ENCODE data around the gene MSH3. TPM values are rescaled to one million over a fixed set of nuclear protein-coding genes. Genes with fewer than 3 reads are reported as not detected.
"Not testable (repeated sequence)": the region's sequence is repeated elsewhere in the genome, so short reads cannot be mapped to it uniquely, and the experiment has no call there.

Gene MSH3
- total RNA-seq, 2 experiments from 2014 or later, result 22.6 to 22.9 TPM

- Mint-ChIP-seq H3K36me3 (peaks cover 17% of the 10 kb centered on the region), H3K9me3 (no peaks in the 10 kb centered on the region), H3K27ac (no peak overlapping the region), H3K27me3 (no peaks in the 10 kb centered on the region), H3K4me1 (peaks cover 16% of the 10 kb centered on the region), H3K4me3 (no peak overlapping the region)
- no peak for DNase-seq
Observed at GRCh38 chr5:80707645-80708044, 53.2 kb downstream of the MSH3 start.

DNA sequence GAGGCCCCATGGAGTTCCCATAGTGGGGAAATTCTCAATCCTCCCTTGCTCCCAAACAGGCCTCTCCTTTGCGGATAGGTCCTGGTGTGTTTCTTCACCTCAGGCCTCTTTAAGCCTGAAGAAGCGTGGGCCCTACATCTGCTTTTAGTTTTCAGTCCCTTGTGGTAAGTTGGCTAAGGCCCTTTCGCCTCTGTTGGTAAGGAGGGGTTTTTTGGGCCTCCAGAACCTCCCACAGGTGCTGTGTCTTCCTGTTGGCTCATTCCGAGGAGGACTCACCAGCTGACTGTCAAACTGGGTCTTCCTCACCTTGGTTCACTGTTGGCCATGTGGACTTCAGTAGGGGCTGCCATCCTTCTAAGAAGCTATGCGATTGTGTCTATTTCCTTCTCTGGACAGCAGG is 56.8 kb downstream of the MSH3 start:
- H3K27ac Mint-ChIP-seq, result no peak overlapping the region
- peaks cover 8% of the 10 kb centered on the region for H3K4me1 Mint-ChIP-seq
- no peak for DNase-seq
- no peak overlapping the region for H3K4me3 Mint-ChIP-seq
- H3K36me3 Mint-ChIP-seq, result peaks cover 29% of the 10 kb centered on the region
- H3K27me3 Mint-ChIP-seq, result no peaks in the 10 kb centered on the region
- no peaks in the 10 kb centered on the region for H3K9me3 Mint-ChIP-seq

DNA sequence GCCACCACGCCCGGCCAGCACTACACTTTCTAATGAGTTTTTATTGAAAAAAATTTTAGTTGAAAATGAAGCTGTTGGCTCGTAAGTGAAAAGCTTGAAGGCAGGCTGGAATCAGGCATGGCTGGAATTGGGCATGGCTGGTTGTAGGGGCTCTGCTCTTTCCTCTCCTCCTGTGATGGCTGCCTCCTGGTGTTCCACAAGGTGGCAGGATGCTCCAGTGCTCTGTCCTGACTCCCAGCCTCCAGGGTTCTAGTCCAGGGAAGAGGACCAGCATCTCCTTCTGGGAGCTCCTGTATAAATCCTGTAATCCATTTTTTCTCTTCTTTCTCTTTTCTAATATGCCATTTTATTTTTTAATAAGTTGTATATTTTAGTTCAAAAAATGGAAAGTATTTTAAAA is 57.5 kb downstream of the MSH3 start:
- Mint-ChIP-seq H3K36me3 (peaks cover 29% of the 10 kb centered on the region), H3K27me3 (no peaks in the 10 kb centered on the region), H3K27ac (no peak overlapping the region), H3K9me3 (no peaks in the 10 kb centered on the region), H3K4me1 (peaks cover 8% of the 10 kb centered on the region), H3K4me3 (no peak overlapping the region)
- DNase-seq, result no peak

DNA sequence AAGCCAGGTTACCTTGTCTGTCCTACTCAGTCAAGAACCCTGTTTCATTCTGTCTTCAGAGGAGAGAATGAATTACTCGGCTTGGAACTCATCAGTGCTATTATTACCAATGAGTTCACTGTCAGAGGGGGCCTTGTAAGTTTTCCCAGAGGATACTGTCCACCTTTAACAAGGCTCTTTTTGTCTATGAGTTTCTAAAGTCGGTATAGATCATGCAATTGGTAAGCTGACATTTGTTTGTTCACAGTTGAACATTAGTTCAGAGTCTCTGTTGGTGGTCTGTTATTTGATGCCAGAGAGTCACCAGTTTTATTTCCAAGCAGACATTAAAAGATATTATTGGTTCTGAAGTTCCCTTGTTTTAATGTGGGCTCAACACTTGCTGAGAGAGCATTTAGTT is 58.5 kb downstream of the MSH3 start:
- H3K36me3 Mint-ChIP-seq, result peaks cover 33% of the 10 kb centered on the region
- no peaks in the 10 kb centered on the region for H3K9me3 Mint-ChIP-seq
- no peak for DNase-seq
- no peaks in the 10 kb centered on the region for H3K27me3 Mint-ChIP-seq
- H3K4me3 Mint-ChIP-seq, result no peak overlapping the region
- no peak overlapping the region for H3K27ac Mint-ChIP-seq
- H3K4me1 Mint-ChIP-seq, result peaks cover 8% of the 10 kb centered on the region

DNA sequence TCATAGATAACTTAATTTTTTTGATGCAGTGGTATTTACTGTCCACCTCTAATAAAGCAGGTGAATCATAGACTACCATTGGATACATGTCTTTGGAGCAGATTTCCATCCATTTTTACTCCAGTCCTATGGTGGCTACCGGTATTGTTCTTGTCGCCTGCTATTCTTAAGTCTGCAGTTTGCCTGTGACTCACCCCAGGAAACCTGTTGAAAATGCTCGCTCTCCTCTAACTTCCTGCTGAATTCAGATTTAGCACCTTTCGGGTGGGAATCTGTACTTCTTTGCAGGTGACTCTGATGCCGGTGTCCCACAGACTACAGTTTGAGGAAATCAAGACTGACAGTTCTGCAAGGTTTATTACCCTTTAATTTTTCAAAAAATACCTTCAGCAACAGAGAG is 59.2 kb downstream of the MSH3 start:
- Mint-ChIP-seq H3K27me3 (no peaks in the 10 kb centered on the region), H3K36me3 (peaks cover 37% of the 10 kb centered on the region), H3K27ac (no peak overlapping the region), H3K4me1 (peaks cover 8% of the 10 kb centered on the region), H3K9me3 (no peaks in the 10 kb centered on the region), H3K4me3 (no peak overlapping the region)
- DNase-seq, result no peak

DNA sequence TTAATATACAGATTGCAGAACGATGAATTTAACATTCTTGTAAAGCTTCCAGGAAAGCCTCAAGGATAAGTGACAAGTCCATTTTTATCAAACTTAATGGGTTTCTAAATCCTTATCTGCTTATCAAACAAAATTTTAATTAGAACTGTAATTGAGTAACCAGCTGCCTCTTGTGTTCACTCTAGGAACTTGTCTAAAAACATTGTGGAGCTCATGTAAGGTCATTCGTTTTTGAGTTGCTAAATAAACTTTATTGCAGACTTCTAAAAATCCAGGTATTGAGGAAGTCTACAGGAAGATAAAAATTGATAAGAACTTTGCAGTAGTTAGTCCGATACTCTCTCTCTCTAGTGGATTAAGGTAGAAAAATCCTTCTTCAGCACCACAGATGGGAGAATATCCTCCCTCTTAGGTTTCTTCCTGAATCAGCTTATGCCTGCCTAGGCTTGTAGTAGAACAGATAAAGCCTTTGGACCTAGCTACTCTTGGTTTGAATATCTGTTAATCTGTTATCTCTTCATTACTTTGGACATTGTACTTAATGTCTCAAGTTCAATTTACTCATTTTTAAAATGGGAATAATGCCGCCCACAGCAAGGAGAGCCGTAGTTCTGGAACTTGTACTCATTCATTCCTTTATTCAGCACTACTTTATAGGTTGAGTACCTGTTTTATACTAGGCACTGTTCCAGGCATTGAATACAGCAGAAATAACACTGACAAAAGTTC is 60.3 kb downstream of the MSH3 start:
- peaks cover 44% of the 10 kb centered on the region for H3K36me3 Mint-ChIP-seq
- DNase-seq, result no peak

DNA sequence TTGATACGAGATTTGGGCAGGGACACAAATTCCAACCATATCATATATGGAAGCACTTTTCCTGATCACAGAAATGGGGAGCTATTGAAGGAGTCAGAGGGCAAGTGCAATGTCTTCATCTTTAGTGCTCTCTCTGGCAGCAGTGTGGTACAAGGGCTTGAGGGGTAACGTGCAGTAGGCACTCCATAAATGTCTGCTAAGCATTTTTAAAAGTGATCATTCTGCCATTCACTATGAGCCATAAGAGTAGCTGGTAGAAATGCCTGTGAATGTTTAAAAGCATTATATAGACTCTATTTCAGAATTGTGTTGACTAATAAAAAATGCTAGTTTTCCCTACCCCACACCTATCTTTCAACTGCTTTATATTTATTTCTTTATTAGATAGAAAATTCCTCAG is 61.4 kb downstream of the MSH3 start:
- no peak for DNase-seq
- no peak overlapping the region for H3K4me3 Mint-ChIP-seq
- H3K27me3 Mint-ChIP-seq, result no peaks in the 10 kb centered on the region
- H3K4me1 Mint-ChIP-seq, result peaks cover 5% of the 10 kb centered on the region
- H3K27ac Mint-ChIP-seq, result no peak overlapping the region
- H3K9me3 Mint-ChIP-seq, result peaks cover 7% of the 10 kb centered on the region
- peaks cover 48% of the 10 kb centered on the region for H3K36me3 Mint-ChIP-seq

More for the DNA sequence above, 60.3 kb downstream of the MSH3 start:
- peaks cover 2% of the 10 kb centered on the region for H3K9me3 Mint-ChIP-seq
- H3K4me1 Mint-ChIP-seq, result peaks cover 8% of the 10 kb centered on the region
- no peak overlapping the region for H3K4me3 Mint-ChIP-seq
- H3K27ac Mint-ChIP-seq, result no peak overlapping the region
- H3K27me3 Mint-ChIP-seq, result no peaks in the 10 kb centered on the region

GRCh38 chr5:80720181-80720580 is 65.7 kb downstream of the MSH3 start:
- Mint-ChIP-seq H3K4me1 (peaks cover 2% of the 10 kb centered on the region), H3K4me3 (no peak overlapping the region), H3K27me3 (no peaks in the 10 kb centered on the region), H3K9me3 (peaks cover 7% of the 10 kb centered on the region), H3K36me3 (peaks cover 41% of the 10 kb centered on the region), H3K27ac (no peak overlapping the region)
- DNase-seq, result no peak

- Mint-ChIP-seq H3K27me3 (no peaks in the 10 kb centered on the region), H3K36me3 (peaks cover 50% of the 10 kb centered on the region), H3K27ac (no peak overlapping the region)
Observed at GRCh38 chr5:80722916-80723315, 68.5 kb downstream of the MSH3 start.

GRCh38 chr5:80725446-80725845 is 71.0 kb downstream of the MSH3 start:
- Mint-ChIP-seq H3K4me1 (no peaks in the 10 kb centered on the region), H3K27ac (no peak overlapping the region), H3K36me3 (peaks cover 48% of the 10 kb centered on the region), H3K27me3 (no peaks in the 10 kb centered on the region), H3K4me3 (no peak overlapping the region), H3K9me3 (no peaks in the 10 kb centered on the region)
- DNase-seq, result no peak

More at GRCh38 chr5:80722916-80723315, 68.5 kb downstream of the MSH3 start:
- no peak for DNase-seq
- Mint-ChIP-seq H3K4me3 (no peak overlapping the region), H3K4me1 (peaks cover 2% of the 10 kb centered on the region), H3K9me3 (peaks cover 7% of the 10 kb centered on the region)

- H3K4me3 Mint-ChIP-seq, result no peak overlapping the region
- no peaks in the 10 kb centered on the region for H3K27me3 Mint-ChIP-seq
- peaks cover 4% of the 10 kb centered on the region for H3K4me1 Mint-ChIP-seq
- no peaks in the 10 kb centered on the region for H3K9me3 Mint-ChIP-seq
- DNase-seq, result no peak
- peaks cover 41% of the 10 kb centered on the region for H3K36me3 Mint-ChIP-seq
- no peak overlapping the region for H3K27ac Mint-ChIP-seq
Observed at GRCh38 chr5:80736730-80737129, 82.3 kb downstream of the MSH3 start.

DNA sequence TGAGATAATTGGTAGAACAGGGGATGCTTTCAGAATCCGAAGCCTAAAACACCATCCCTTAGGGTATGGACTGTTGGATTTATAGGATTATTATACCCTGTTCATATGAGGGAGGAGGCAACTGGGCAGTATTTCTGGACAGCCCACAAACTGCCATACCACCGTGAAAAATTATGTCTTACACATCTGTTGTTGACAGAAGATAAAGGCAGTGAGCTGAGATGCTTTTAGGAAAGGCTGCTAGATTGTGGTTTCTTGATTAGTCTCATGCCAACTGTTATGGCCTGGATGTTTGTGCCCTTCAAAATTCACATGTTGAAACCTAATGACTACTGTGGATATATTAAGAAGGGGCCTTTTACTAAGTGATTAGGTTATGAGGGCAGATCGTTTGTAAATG is 84.0 kb downstream of the MSH3 start:
- Mint-ChIP-seq H3K27ac (no peak overlapping the region), H3K27me3 (no peaks in the 10 kb centered on the region), H3K36me3 (peaks cover 46% of the 10 kb centered on the region), H3K4me1 (peaks cover 4% of the 10 kb centered on the region), H3K4me3 (no peak overlapping the region), H3K9me3 (no peaks in the 10 kb centered on the region)
- DNase-seq, result no peak

DNA sequence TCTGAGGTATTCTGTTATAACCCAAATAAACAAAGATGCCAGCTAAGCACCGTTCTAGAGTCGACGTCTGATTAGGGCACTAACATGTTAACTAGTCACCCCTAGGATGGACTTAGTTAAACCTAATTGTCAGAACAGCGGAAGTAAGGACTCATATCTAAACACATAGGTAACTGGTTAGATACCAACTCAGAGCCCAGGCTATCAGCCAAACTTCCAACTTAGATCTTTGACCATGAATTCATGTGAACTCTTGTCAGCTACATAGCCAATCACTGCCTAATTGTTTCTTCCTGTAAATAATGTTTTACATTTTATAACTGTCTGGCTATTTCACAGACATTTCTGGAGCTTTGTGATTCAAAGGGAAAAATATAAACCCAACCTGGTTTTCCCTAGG is 84.6 kb downstream of the MSH3 start:
- Mint-ChIP-seq H3K27ac (no peak overlapping the region), H3K36me3 (peaks cover 44% of the 10 kb centered on the region)

GRCh38 chr5:80739496-80739895 is 85.0 kb downstream of the MSH3 start:
- Mint-ChIP-seq H3K27me3 (no peaks in the 10 kb centered on the region), H3K9me3 (no peaks in the 10 kb centered on the region), H3K4me3 (no peak overlapping the region), H3K4me1 (peaks cover 4% of the 10 kb centered on the region), H3K36me3 (peaks cover 45% of the 10 kb centered on the region), H3K27ac (no peak overlapping the region)
- DNase-seq, result no peak

More for the DNA sequence above, 84.6 kb downstream of the MSH3 start:
- no peak for DNase-seq
- H3K4me3 Mint-ChIP-seq, result no peak overlapping the region
- H3K4me1 Mint-ChIP-seq, result peaks cover 4% of the 10 kb centered on the region
- no peaks in the 10 kb centered on the region for H3K9me3 Mint-ChIP-seq
- no peaks in the 10 kb centered on the region for H3K27me3 Mint-ChIP-seq

GRCh38 chr5:80739898-80740297 is 85.4 kb downstream of the MSH3 start:
- Mint-ChIP-seq H3K4me1 (peaks cover 4% of the 10 kb centered on the region), H3K27me3 (no peaks in the 10 kb centered on the region), H3K4me3 (no peak overlapping the region), H3K36me3 (peaks cover 45% of the 10 kb centered on the region), H3K9me3 (no peaks in the 10 kb centered on the region), H3K27ac (no peak overlapping the region)
- no peak for DNase-seq

DNA sequence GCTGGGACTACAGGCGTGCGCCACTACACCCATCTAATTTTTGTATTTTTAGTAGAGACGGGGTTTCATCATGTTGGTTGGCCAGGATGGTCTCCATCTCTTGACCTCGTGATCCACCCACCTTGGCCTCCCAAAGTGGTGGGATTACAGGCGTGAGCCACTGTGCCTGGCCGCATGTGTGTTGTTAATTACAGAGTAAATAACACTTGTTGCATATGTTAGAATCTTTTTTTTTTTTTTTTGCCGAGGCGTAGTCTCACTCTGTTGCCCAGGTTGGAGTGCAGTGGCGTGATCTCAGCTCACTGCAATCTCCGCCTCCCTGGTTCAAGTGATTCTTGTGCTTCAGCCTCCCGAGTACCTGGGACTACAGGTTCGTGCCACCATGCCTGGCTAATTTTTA is 86.0 kb downstream of the MSH3 start:
- not testable (repeated sequence) for H3K27me3 Mint-ChIP-seq, H3K4me1 Mint-ChIP-seq
- H3K36me3 Mint-ChIP-seq, result peaks cover 43% of the 10 kb centered on the region

More for the DNA sequence above, 86.0 kb downstream of the MSH3 start:
- not testable (repeated sequence) for H3K27ac Mint-ChIP-seq, H3K9me3 Mint-ChIP-seq, H3K4me3 Mint-ChIP-seq, DNase-seq
